Measurements from ENCODE around the gene KRTAP10-4. TPM values are rescaled to one million over a fixed set of nuclear protein-coding genes. Genes with fewer than 3 reads are reported as not detected.

Gene KRTAP10-4
- total and polyA plus RNA-seq, 2 donors = not detected

Other genes with a start within 250 kb of the KRTAP10-4 start
- 10.1 TPM for gene CFAP410, start 234.3 kb upstream of the KRTAP10-4 start, total RNA-seq
- gene CFAP410, start 234.3 kb upstream of the KRTAP10-4 start, polyA plus RNA-seq = 43.7 TPM
- gene TRPM2, start 220.1 kb upstream of the KRTAP10-4 start, total RNA-seq = 1.2 TPM
- 3.3 TPM for gene TRPM2, start 220.1 kb upstream of the KRTAP10-4 start, polyA plus RNA-seq
- 1.5 TPM for gene LRRC3, start 118.2 kb upstream of the KRTAP10-4 start, total RNA-seq
- 4.1 TPM for gene LRRC3, start 118.2 kb upstream of the KRTAP10-4 start, polyA plus RNA-seq
- gene KRTAP10-1, start 33.5 kb upstream of the KRTAP10-4 start, total RNA-seq = not detected
- gene KRTAP10-1, start 33.5 kb upstream of the KRTAP10-4 start, polyA plus RNA-seq = not detected
- not detected for gene KRTAP10-2, start 22.2 kb upstream of the KRTAP10-4 start, total RNA-seq
- not detected for gene KRTAP10-2, start 22.2 kb upstream of the KRTAP10-4 start, polyA plus RNA-seq
- not detected for gene KRTAP10-3, start 14.9 kb upstream of the KRTAP10-4 start, total RNA-seq
- gene KRTAP10-3, start 14.9 kb upstream of the KRTAP10-4 start, polyA plus RNA-seq = not detected
- gene KRTAP10-5, start 6.9 kb downstream of the KRTAP10-4 start, total RNA-seq = not detected
- not detected for gene KRTAP10-5, start 6.9 kb downstream of the KRTAP10-4 start, polyA plus RNA-seq
- gene KRTAP10-6, start 18.8 kb downstream of the KRTAP10-4 start, total RNA-seq = not detected
- not detected for gene KRTAP10-6, start 18.8 kb downstream of the KRTAP10-4 start, polyA plus RNA-seq
- gene KRTAP10-7, start 26.9 kb downstream of the KRTAP10-4 start, total RNA-seq = not detected
- not detected for gene KRTAP10-7, start 26.9 kb downstream of the KRTAP10-4 start, polyA plus RNA-seq
- not detected for gene KRTAP10-8, start 38.4 kb downstream of the KRTAP10-4 start, total RNA-seq
- gene KRTAP10-8, start 38.4 kb downstream of the KRTAP10-4 start, polyA plus RNA-seq = not detected
- gene KRTAP10-9, start 53.4 kb downstream of the KRTAP10-4 start, total RNA-seq = not detected
- not detected for gene KRTAP10-9, start 53.4 kb downstream of the KRTAP10-4 start, polyA plus RNA-seq
- not detected for gene KRTAP10-10, start 63.6 kb downstream of the KRTAP10-4 start, total RNA-seq
- gene KRTAP10-10, start 63.6 kb downstream of the KRTAP10-4 start, polyA plus RNA-seq = not detected
- gene KRTAP10-11, start 72.7 kb downstream of the KRTAP10-4 start, total RNA-seq = not detected
- not detected for gene KRTAP10-11, start 72.7 kb downstream of the KRTAP10-4 start, polyA plus RNA-seq
- gene KRTAP12-4, start 80.9 kb downstream of the KRTAP10-4 start, total RNA-seq = not detected
- gene KRTAP12-4, start 80.9 kb downstream of the KRTAP10-4 start, polyA plus RNA-seq = not detected
- not detected for gene KRTAP12-3, start 84.2 kb downstream of the KRTAP10-4 start, total RNA-seq
- not detected for gene KRTAP12-3, start 84.2 kb downstream of the KRTAP10-4 start, polyA plus RNA-seq
- not detected for gene KRTAP12-2, start 93.2 kb downstream of the KRTAP10-4 start, total RNA-seq
- gene KRTAP12-2, start 93.2 kb downstream of the KRTAP10-4 start, polyA plus RNA-seq = not detected
- not detected for gene KRTAP12-1, start 108.4 kb downstream of the KRTAP10-4 start, total RNA-seq
- not detected for gene KRTAP12-1, start 108.4 kb downstream of the KRTAP10-4 start, polyA plus RNA-seq
- gene KRTAP10-12, start 123.4 kb downstream of the KRTAP10-4 start, total RNA-seq = not detected
- gene KRTAP10-12, start 123.4 kb downstream of the KRTAP10-4 start, polyA plus RNA-seq = not detected
- gene TSPEAR, start 137.8 kb downstream of the KRTAP10-4 start, total RNA-seq = 0.21 TPM
- gene TSPEAR, start 137.8 kb downstream of the KRTAP10-4 start, polyA plus RNA-seq = 0.03 TPM
- gene UBE2G2, start 228.1 kb downstream of the KRTAP10-4 start, total RNA-seq = 75.9 TPM
- 65.4 TPM for gene UBE2G2, start 228.1 kb downstream of the KRTAP10-4 start, polyA plus RNA-seq
- 33.7 TPM for gene SUMO3, start 244.3 kb downstream of the KRTAP10-4 start, total RNA-seq
- 84.2 TPM for gene SUMO3, start 244.3 kb downstream of the KRTAP10-4 start, polyA plus RNA-seq